ENCODE measurements around the gene ZFTA.

- TF ChIP-seq CTCF (IDR thresholded peaks at IDR 0.05; ENCODE audit: low read depth, low read length): no peak
- no peak for TF ChIP-seq POLR2A (IDR thresholded peaks at IDR 0.05; ENCODE audit: extremely low read depth, insufficient read length)
- no peak; the same call in 1 of the 2 replicates for TF ChIP-seq MAX (IDR thresholded peaks at IDR 0.05; ENCODE audit: low read depth, low read length)
- TF ChIP-seq MYC (IDR thresholded peaks at IDR 0.05; ENCODE audit: low read depth, low read length): no peak; the same call in 1 of the 2 replicates
These were observed 874 bp downstream of the ZFTA start for GRCh38 chr11:63767565-63768236.

All from NB4 (cell line).